OCI-LY1 (cell line): ENCODE data around the gene EWSR1.

Experiments used
- H2AFZ ChIP-seq: fragments of 200-600 bp; sonication (generic), shearing (Covaris generic); 2 replicates; pipeline ENCODE4 v1.6.0; 2014; ENCODE audit warnings: antibody characterized with exemption, mild to moderate bottlenecking, low read length
- H3F3A ChIP-seq: fragments of 200-600 bp; sonication (generic), shearing (Covaris generic); 2 replicates; pipeline ENCODE4 v1.6.0; 2014; ENCODE audit warnings: mild to moderate bottlenecking, antibody characterized with exemption, low read length, moderate library complexity; ENCODE audit not compliant: insufficient read depth
- H3K27ac ChIP-seq: fragments of 200-600 bp; sonication (generic); 2 replicates; pipeline ENCODE4 v1.5.1; 2014; ENCODE audit warnings: low read length, mixed run types, mild to moderate bottlenecking, low read depth; ENCODE audit not compliant: poor library complexity, severe bottlenecking
- H3K27me3 ChIP-seq: fragments of 200-600 bp; sonication (generic); 2 replicates; pipeline ENCODE4 v1.6.0; 2014; ENCODE audit warnings: antibody characterized with exemption, mild to moderate bottlenecking, low read length, moderate library complexity; ENCODE audit not compliant: insufficient read depth
- H3K36me3 ChIP-seq: fragments of 200-600 bp; sonication (generic); 2 replicates; pipeline ENCODE4 v1.6.1; 2014; ENCODE audit warnings: mild to moderate bottlenecking, antibody characterized with exemption, low read length, moderate library complexity, mixed read lengths; ENCODE audit not compliant: insufficient read depth
- H3K4me1 ChIP-seq: fragments of 200-600 bp; sonication (generic); 2 replicates; pipeline ENCODE4 v1.5.1; 2014; ENCODE audit warnings: mild to moderate bottlenecking, low read length, moderate library complexity; ENCODE audit not compliant: insufficient read depth, severe bottlenecking
- H3K4me2 ChIP-seq: fragments of 200-600 bp; sonication (generic), shearing (Covaris generic); 2 replicates; pipeline ENCODE4 v1.6.1; 2014; ENCODE audit warnings: low read length
- H3K4me3 ChIP-seq: fragments of 200-600 bp; sonication (generic); 2 replicates; pipeline ENCODE4 v1.5.1; 2014; ENCODE audit warnings: low read length, low read depth, mild to moderate bottlenecking, mixed read lengths; ENCODE audit not compliant: poor library complexity, severe bottlenecking
- H3K79me2 ChIP-seq: fragments of 200-600 bp; shearing (Covaris generic); 2 replicates; pipeline ENCODE4 v1.6.1; 2016; ENCODE audit warnings: mixed run types, low read length, mixed read lengths; ENCODE audit not compliant: insufficient read depth
- H3K9ac ChIP-seq: fragments of 200-600 bp; sonication (generic), shearing (Covaris generic); 2 replicates; pipeline ENCODE4 v1.6.1; 2014; ENCODE audit warnings: mild to moderate bottlenecking, low read length, mixed read lengths
- H3K9me2 ChIP-seq: fragments of 200-600 bp; sonication (generic), shearing (Covaris generic); 2 replicates; pipeline ENCODE4 v1.6.1; 2014; ENCODE audit warnings: low read depth, mild to moderate bottlenecking, low read length, mixed read lengths
- H3K9me3 ChIP-seq: fragments of 200-600 bp; shearing (Covaris generic); 2 replicates; pipeline ENCODE4 v1.6.1; 2014; ENCODE audit warnings: low read length, mixed read lengths
- H4K20me1 ChIP-seq: fragments of 200-600 bp; sonication (generic), shearing (Covaris generic); 2 replicates; pipeline ENCODE4 v1.6.0; 2016; ENCODE audit warnings: mild to moderate bottlenecking, low read length; ENCODE audit not compliant: insufficient read depth
- CTCF ChIP-seq: fragments of 200-600 bp; sonication (generic), shearing (Covaris generic); IDR thresholded peaks from 2 replicates; pipeline ENCODE4 v1.5.1; 2017; ENCODE audit warnings: mild to moderate bottlenecking, antibody characterized with exemption, low read length, moderate library complexity, mixed read lengths
- EZH2 ChIP-seq: fragments of 200-600 bp; sonication (generic), shearing (Covaris generic); IDR thresholded peaks from 2 replicates; pipeline ENCODE4 v1.8.0; 2017; ENCODE audit warnings: borderline replicate concordance, mixed run types, mild to moderate bottlenecking, antibody characterized with exemption, low read length, moderate library complexity, mixed read lengths

EWSR1 gene

GRCh38 chr22:29320546-29320945, 52.5 kb downstream of the EWSR1 start:
- no peak overlapping the region for H3K4me3 ChIP-seq
- H4K20me1 ChIP-seq, result no peaks in the 10 kb centered on the region
- no peaks in the 10 kb centered on the region; the same call in 1 of the 2 replicates for H3K36me3 ChIP-seq
- H3K79me2 ChIP-seq, result no peaks in the 10 kb centered on the region
- no peaks in the 10 kb centered on the region for H3K9me3 ChIP-seq
- TF ChIP-seq CTCF (no peak), EZH2 (no peak)
- H3F3A ChIP-seq, result no peaks in the 10 kb centered on the region
- no peak overlapping the region for H3K9ac ChIP-seq
- no peak overlapping the region for H3K27ac ChIP-seq
- H3K4me1 ChIP-seq, result no peaks in the 10 kb centered on the region
- no peaks in the 10 kb centered on the region for H3K9me2 ChIP-seq
- H3K4me2 ChIP-seq, result no peak overlapping the region
- no peak overlapping the region for H2AFZ ChIP-seq
- H3K27me3 ChIP-seq, result no peaks in the 10 kb centered on the region

DNA sequence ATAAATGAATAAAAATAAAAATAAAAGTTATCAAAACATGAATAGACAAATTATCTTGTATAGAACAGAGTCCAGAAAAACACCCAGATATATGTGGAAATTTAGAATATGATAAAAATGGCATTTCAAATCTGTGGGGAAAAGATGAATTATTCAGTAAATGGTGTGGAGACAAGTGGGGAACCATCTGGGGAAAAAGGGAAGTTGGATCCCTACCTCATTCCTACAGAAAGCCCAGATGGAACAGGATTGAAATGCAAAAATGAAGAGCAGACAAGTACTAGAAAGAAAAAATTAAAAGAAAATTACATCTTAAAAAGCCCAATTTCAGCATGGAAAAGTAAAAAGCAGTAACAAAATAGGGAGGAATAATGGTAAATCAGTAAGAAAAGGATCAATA, 55.6 kb downstream of the EWSR1 start:
- Histone ChIP-seq H3K27me3 (no peaks in the 10 kb centered on the region), H3K4me3 (no peak overlapping the region), H3K79me2 (no peaks in the 10 kb centered on the region), H3K27ac (no peak overlapping the region), H3K9ac (no peak overlapping the region), H3K9me3 (no peaks in the 10 kb centered on the region), H3F3A (no peaks in the 10 kb centered on the region), H3K9me2 (no peaks in the 10 kb centered on the region), H3K36me3 (peaks cover 28% of the 10 kb centered on the region), H2AFZ (no peak overlapping the region), H4K20me1 (no peaks in the 10 kb centered on the region), H3K4me1 (no peaks in the 10 kb centered on the region), H3K4me2 (no peak overlapping the region)
- TF ChIP-seq CTCF (no peak), EZH2 (no peak)

- TF ChIP-seq EZH2 (no peak), CTCF (no peak)
These were observed 57.3 kb downstream of the EWSR1 start for GRCh38 chr22:29325356-29325755.

More at GRCh38 chr22:29325356-29325755, 57.3 kb downstream of the EWSR1 start:
- Histone ChIP-seq H3K27ac (no peak overlapping the region), H3K4me1 (no peaks in the 10 kb centered on the region), H3K9me3 (no peaks in the 10 kb centered on the region), H3K36me3 (peaks cover 45% of the 10 kb centered on the region), H3K4me3 (no peak overlapping the region), H2AFZ (no peak overlapping the region), H3K4me2 (no peak overlapping the region), H4K20me1 (no peaks in the 10 kb centered on the region), H3K27me3 (no peaks in the 10 kb centered on the region), H3K9me2 (no peaks in the 10 kb centered on the region), H3F3A (no peaks in the 10 kb centered on the region), H3K9ac (no peak overlapping the region), H3K79me2 (no peaks in the 10 kb centered on the region)
